Testis (tissue), 3 donors: ENCODE measurements around the gene SOX8. TPM values are rescaled to one million over a fixed set of nuclear protein-coding genes. Genes with fewer than 3 reads are reported as not detected.

Source experiments
- DNase-seq: peaks from one replicate; pipeline ENCODE4 v3.0.0-alpha.2; 2019
- H3K27ac ChIP-seq, 2 donors: fragments of 200-600 bp; sonication (generic); one replicate each; pipeline ENCODE4 v1.5.1; 2019
- H3K27me3 ChIP-seq: fragments of 200-600 bp; sonication (generic); one replicate; pipeline ENCODE4 v1.5.1; 2019
- H3K36me3 ChIP-seq: fragments of 200-600 bp; sonication (generic); one replicate; pipeline ENCODE4 v1.5.1; 2017; ENCODE audit warnings: low read depth; ENCODE audit errors: missing control alignments
- H3K4me1 ChIP-seq: fragments of 200-600 bp; sonication (generic); one replicate; pipeline ENCODE4 v1.5.1; 2019
- H3K4me3 ChIP-seq, 2 donors: fragments of 200-600 bp; sonication (generic); one replicate each; pipeline ENCODE4 v1.5.1; 2017 to 2019
- H3K9me3 ChIP-seq: fragments of 200-600 bp; sonication (generic); one replicate; pipeline ENCODE4 v1.5.1; 2017
- CTCF ChIP-seq, 3 experiments: fragments of 450-650 bp in 2 of 3; fragments of 200-600 bp in 1 of 3; sonication (generic) in 1 of 3; IDR thresholded peaks; one replicate each; pipeline ENCODE4 v1.5.1; 2016 to 2019; ENCODE audit warnings: antibody characterized with exemption in 3 of 3, mild to moderate bottlenecking in 2 of 3, moderate library complexity in 1 of 3
- POLR2A ChIP-seq: fragments of 450-650 bp; IDR thresholded peaks from one replicate; pipeline ENCODE4 v1.6.1; 2017; ENCODE audit warnings: antibody characterized with exemption, mild to moderate bottlenecking, moderate library complexity
- WGBS, 2 donors: methylation state at CpG; one replicate each; pipeline ENCODE4 v1.1.5; 2018; 5-methylcytosine and 5-hydroxymethylcytosine counted together
- intact Hi-C: fragments of 100-400 bp; cut with DNase I; formaldehyde crosslinking; loops from one replicate; pipeline ENCODE4 v1.15.1; 2023; ENCODE audit warnings: low total_unique reads
- polyA plus RNA-seq: library from polyadenylated mRNA; stranded (reverse); fragments of 350-450 nt; fragmentation: Illumina TruSeq; extraction: RNeasy Lipid Tissue Mini Kit (QIAGEN cat#74804); gene quantifications from one replicate; pipeline ENCODE4 v1.2.3, GENCODE V29; 2014; ENCODE audit warnings: low read depth, low replicate concordance; ENCODE audit not compliant: insufficient read depth
- total RNA-seq, 2 donors: library from RNA; depleted of rRNA; stranded (reverse); fragments of >200 nt; gene quantifications; one replicate each; pipeline ENCODE4 v1.2.3, GENCODE V29; 2016

SOX8 gene
- total and polyA plus RNA-seq, 3 donors from 2014 or later = 4.3 to 19.6 (median 11.2) TPM

GRCh38 chr16:998615-999014, 17.0 kb downstream of the SOX8 start:
- TF ChIP-seq POLR2A (no peak), CTCF (IDR thresholded peaks at IDR 0.05) (no peak)
- no peak overlapping the region for H3K4me3 ChIP-seq
- no peaks in the 10 kb centered on the region for H3K9me3 ChIP-seq
- H3K4me1 ChIP-seq = no peaks in the 10 kb centered on the region
- no peaks in the 10 kb centered on the region for H3K36me3 ChIP-seq
- intact Hi-C loops = no loop called here
- DNase-seq = no peak
- 87 to 100% methylated on average over 4 to 11 of the region's 11 CpGs for WGBS, 2 donors
- no peaks in the 10 kb centered on the region for H3K27me3 ChIP-seq
- H3K27ac ChIP-seq = no peak overlapping the region

GRCh38 chr16:999677-1000076, 18.1 kb downstream of the SOX8 start:
- 70% methylated on average over 8 of the region's 11 CpGs; no CpG with 5 or more reads in 1 of the 2 donors for WGBS, 2 donors
- Histone ChIP-seq H3K9me3 (no peaks in the 10 kb centered on the region), H3K4me1 (no peaks in the 10 kb centered on the region), H3K36me3 (no peaks in the 10 kb centered on the region), H3K4me3 (no peak overlapping the region), H3K27ac (no peak overlapping the region), H3K27me3 (no peaks in the 10 kb centered on the region)
- TF ChIP-seq CTCF (IDR thresholded peaks at IDR 0.05) (no peak), POLR2A (no peak)
- intact Hi-C loops = no loop called here
- no peak for DNase-seq

GRCh38 chr16:1000608-1001007, 19.0 kb downstream of the SOX8 start:
- WGBS, 2 donors = 89 to 96% methylated on average over 5 to 17 of the region's 17 CpGs
- DNase-seq = no peak
- H3K36me3 ChIP-seq = no peaks in the 10 kb centered on the region
- H3K4me1 ChIP-seq = no peaks in the 10 kb centered on the region
- intact Hi-C loops = no loop called here
- no peaks in the 10 kb centered on the region for H3K27me3 ChIP-seq
- H3K27ac ChIP-seq = no peak overlapping the region
- H3K4me3 ChIP-seq = no peak overlapping the region
- no peaks in the 10 kb centered on the region for H3K9me3 ChIP-seq
- no peak for TF ChIP-seq POLR2A
- no peak for TF ChIP-seq CTCF (IDR thresholded peaks at IDR 0.05)

GRCh38 chr16:1001096-1001495, 19.5 kb downstream of the SOX8 start:
- Histone ChIP-seq H3K4me3 (no peak overlapping the region), H3K9me3 (no peaks in the 10 kb centered on the region), H3K27me3 (no peaks in the 10 kb centered on the region), H3K4me1 (no peaks in the 10 kb centered on the region), H3K36me3 (no peaks in the 10 kb centered on the region), H3K27ac (no peak overlapping the region)
- intact Hi-C loops = no loop called here
- TF ChIP-seq CTCF (IDR thresholded peaks at IDR 0.05) (no peak), POLR2A (no peak)
- DNase-seq = no peak
- 94 to 100% methylated on average over 1 to 11 of the region's 11 CpGs for WGBS, 2 donors

- no peaks in the 10 kb centered on the region for H3K27me3 ChIP-seq
- H3K27ac ChIP-seq = no peak overlapping the region
- intact Hi-C loops = no loop called here
Measured at GRCh38 chr16:1002399-1003166, 21.0 kb downstream of the SOX8 start.

More at GRCh38 chr16:1002399-1003166, 21.0 kb downstream of the SOX8 start:
- DNase-seq = no peak
- Histone ChIP-seq H3K9me3 (no peaks in the 10 kb centered on the region), H3K4me1 (no peaks in the 10 kb centered on the region), H3K4me3 (no peak overlapping the region), H3K36me3 (no peaks in the 10 kb centered on the region)
- 90 to 93% methylated on average over 35 to 46 of the region's 46 CpGs for WGBS, 2 donors
- TF ChIP-seq CTCF (IDR thresholded peaks at IDR 0.05) = no peak
- TF ChIP-seq POLR2A = no peak
